Cardiac muscle cell (in vitro differentiated cells and primary cell): Measurements from ENCODE around the gene RENBP. TPM values are rescaled to one million over a fixed set of nuclear protein-coding genes. Genes with fewer than 3 reads are reported as not detected.

Source experiments
- DNase-seq, 2 donors: peaks; one replicate each; pipeline versions ENCODE4 v3.0.0 to v3.0.0-alpha.2; 2010 to 2017; ENCODE audit warnings: low read depth in 1 of 2, low spot score in 1 of 2
- H3K27ac ChIP-seq: fragments of 200-600 bp; sonication (generic); 2 replicates; pipeline ENCODE4 v1.5.1; 2016
- H3K27me3 ChIP-seq: fragments of 200-600 bp; sonication (generic); 2 replicates; pipeline ENCODE4 v1.6.0; 2016; ENCODE audit warnings: control low read depth
- H3K36me3 ChIP-seq: fragments of 200-600 bp; sonication (generic); 2 replicates; pipeline ENCODE4 v1.5.1; 2016; ENCODE audit warnings: control low read depth
- H3K4me1 ChIP-seq: fragments of 200-600 bp; sonication (generic); 2 replicates; pipeline ENCODE4 v1.8.1; 2017; ENCODE audit warnings: low read depth, mild to moderate bottlenecking, mixed run types
- H3K4me3 ChIP-seq: fragments of 200-600 bp; sonication (generic); 2 replicates; pipeline ENCODE4 v1.5.1; 2016; ENCODE audit warnings: mild to moderate bottlenecking
- H3K9me3 ChIP-seq: fragments of 200-600 bp; sonication (generic); 2 replicates; pipeline ENCODE4 v1.5.1; 2017; ENCODE audit warnings: low read depth, mild to moderate bottlenecking, control low read depth
- polyA plus RNA-seq: library from polyadenylated mRNA; unstranded; fragments of >200 nt; fragmentation: Nextera tagmentation; extraction: Ambion mirVana; gene quantifications from 2 replicates; pipeline ENCODE4 v1.2.1, GENCODE V29; 2016
- total RNA-seq: library from RNA; depleted of rRNA; stranded (reverse); fragments of >200 nt; gene quantifications from 2 replicates; pipeline ENCODE4 v1.2.3, GENCODE V29; 2016
- TF ChIP-seq, protein P1 (sequence below): IDR thresholded peaks from 2 replicates; pipeline ENCODE4 v1.5.1; 2012; ENCODE audit warnings: low read depth, mild to moderate bottlenecking, low read length

The RENBP gene
- total and polyA plus RNA-seq, 2 experiments from 2014 or later: 7.4 to 12.4 TPM

DNA sequence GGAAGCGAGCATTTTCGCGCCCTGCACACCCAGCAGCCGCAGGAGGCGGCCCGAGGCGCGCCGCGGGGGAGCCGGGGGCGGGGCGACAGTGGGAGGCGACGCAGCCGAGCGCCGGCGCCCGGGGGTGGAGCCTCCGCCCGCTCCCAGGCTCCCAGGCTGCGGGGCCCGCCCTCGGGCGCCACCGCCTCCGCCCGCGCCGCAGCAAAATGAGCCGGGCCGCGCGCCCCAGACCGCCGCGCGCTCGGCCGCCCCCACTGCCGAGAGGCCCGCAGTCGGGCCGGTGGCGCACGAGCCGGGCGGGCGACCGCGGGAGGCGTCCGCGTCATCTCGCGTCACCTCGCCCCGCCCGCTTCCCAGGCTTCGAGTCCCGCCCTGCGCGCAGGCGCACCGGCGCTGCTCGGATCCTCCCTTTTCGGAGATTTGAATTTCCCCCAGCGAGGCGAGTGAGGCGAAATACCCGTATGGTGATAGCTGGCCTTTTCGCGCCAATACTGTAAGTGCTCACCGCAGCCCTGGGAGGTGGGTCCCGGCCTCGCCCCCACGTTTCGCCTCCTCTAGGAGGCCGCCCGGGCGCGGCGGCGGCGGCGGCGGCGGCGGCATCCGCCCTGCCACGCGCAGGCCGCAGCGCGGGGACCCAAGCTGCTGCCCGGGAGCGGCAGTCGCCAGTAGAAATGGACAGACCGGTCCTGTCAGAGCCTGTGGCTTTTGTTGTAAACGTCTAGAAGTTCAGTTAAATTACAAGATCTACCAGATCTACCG, 28.1 kb upstream of the RENBP start, which contains the start of gene TMEM187:
TMEM187 (plus strand) TSS at position 387 of the 759 bp plus-strand sequence. CDS start 9,309 bp downstream, outside the sequence.
- Histone ChIP-seq H3K4me3 (peak within 1 kb of the TSS; percentile 77), H3K27me3 (no peaks in the 10 kb centered on the region), H3K4me1 (no peaks in the 10 kb centered on the region), H3K9me3 (no peaks in the 10 kb centered on the region), H3K27ac (peak within 1 kb of the TSS; percentile 100), H3K36me3 (peaks cover 2% of the 10 kb centered on the region)
- DNase-seq: peak; percentile 85 to 86
- TF ChIP-seq, protein P1, sequence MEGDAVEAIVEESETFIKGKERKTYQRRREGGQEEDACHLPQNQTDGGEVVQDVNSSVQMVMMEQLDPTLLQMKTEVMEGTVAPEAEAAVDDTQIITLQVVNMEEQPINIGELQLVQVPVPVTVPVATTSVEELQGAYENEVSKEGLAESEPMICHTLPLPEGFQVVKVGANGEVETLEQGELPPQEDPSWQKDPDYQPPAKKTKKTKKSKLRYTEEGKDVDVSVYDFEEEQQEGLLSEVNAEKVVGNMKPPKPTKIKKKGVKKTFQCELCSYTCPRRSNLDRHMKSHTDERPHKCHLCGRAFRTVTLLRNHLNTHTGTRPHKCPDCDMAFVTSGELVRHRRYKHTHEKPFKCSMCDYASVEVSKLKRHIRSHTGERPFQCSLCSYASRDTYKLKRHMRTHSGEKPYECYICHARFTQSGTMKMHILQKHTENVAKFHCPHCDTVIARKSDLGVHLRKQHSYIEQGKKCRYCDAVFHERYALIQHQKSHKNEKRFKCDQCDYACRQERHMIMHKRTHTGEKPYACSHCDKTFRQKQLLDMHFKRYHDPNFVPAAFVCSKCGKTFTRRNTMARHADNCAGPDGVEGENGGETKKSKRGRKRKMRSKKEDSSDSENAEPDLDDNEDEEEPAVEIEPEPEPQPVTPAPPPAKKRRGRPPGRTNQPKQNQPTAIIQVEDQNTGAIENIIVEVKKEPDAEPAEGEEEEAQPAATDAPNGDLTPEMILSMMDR: no peak

DNA sequence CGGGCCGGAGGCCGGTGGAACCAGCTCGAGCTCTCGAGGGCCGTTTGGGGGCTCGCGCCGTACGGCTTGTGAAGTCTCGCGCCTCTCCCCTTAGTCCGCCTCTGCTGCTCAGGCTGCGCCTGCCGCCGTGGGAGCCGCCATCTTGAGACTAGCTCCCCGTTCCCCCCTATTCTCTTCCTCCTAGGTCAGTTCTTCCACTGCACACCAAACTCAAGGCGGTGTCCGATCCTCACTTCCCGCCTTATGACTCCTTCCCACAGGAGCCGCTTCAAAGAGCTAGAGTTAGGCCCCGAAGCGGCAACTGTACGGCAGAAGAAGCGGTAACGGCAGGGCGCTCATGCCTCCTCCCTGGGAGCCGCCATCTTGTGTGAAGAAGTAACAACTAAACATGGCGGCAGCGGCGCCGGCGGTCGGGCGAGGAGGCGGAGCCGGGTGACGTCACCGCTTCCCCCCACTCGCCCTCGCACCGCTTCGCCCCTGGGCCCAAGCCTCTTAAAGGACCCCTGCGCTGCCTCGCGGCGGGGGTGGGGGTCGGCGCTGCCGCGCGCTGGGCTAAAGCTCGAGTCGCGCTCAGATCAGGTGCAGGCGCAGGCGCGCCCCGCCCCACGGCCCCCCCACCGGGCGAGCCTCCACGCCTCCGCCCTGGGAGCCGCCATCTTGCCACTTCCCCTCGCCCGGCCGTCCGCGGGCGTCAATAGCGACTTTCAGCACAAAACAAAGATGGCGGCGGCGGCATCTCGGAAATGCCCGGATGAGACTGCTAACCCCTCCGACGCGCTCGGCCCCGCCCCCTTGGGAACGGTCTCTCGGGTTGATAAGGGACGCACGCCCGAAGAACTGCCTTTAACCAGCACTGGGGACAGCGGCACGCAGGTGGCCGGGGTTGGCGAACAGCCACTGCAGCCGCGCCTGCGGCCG, 27.3 kb upstream of the RENBP start, which contains the start of gene HCFC1:
HCFC1 (minus strand) TSS at position 369 of the 918 bp plus-strand sequence. CDS start 978 bp downstream, outside the sequence.
- Histone ChIP-seq H3K27me3 (no peaks in the 10 kb centered on the region), H3K4me3 (peak within 1 kb of the TSS; percentile 77), H3K36me3 (peaks cover 2% of the 10 kb centered on the region), H3K9me3 (no peaks in the 10 kb centered on the region), H3K4me1 (no peaks in the 10 kb centered on the region), H3K27ac (peak within 1 kb of the TSS; percentile 100)
- TF ChIP-seq, protein P1: no peak
- DNase-seq: peak; percentile 89 to 92

DNA sequence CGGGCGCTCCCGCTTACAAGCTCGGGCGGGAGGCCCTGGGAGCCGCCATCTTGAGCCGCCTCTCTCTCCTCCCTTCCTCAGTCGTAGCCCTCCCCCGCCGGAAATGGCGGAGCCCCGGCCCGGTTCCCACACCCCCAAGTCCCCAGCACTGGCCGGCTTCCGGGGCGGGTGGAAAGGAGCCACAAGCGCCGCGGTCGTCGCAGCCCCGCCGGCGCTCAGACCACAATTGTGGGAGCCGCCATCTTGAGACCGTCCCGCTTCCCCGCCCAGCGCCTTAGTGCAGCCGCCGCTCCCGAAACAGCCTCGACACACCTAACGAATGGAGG, 26.6 kb upstream of the RENBP start:
- Histone ChIP-seq H3K27ac (peak overlapping the region; percentile 100), H3K27me3 (no peaks in the 10 kb centered on the region), H3K4me3 (peak overlapping the region; percentile 77), H3K4me1 (no peaks in the 10 kb centered on the region), H3K36me3 (peaks cover 2% of the 10 kb centered on the region), H3K9me3 (no peaks in the 10 kb centered on the region)
- DNase-seq: peak; percentile 89 to 92
- TF ChIP-seq, protein P1: no peak

DNA sequence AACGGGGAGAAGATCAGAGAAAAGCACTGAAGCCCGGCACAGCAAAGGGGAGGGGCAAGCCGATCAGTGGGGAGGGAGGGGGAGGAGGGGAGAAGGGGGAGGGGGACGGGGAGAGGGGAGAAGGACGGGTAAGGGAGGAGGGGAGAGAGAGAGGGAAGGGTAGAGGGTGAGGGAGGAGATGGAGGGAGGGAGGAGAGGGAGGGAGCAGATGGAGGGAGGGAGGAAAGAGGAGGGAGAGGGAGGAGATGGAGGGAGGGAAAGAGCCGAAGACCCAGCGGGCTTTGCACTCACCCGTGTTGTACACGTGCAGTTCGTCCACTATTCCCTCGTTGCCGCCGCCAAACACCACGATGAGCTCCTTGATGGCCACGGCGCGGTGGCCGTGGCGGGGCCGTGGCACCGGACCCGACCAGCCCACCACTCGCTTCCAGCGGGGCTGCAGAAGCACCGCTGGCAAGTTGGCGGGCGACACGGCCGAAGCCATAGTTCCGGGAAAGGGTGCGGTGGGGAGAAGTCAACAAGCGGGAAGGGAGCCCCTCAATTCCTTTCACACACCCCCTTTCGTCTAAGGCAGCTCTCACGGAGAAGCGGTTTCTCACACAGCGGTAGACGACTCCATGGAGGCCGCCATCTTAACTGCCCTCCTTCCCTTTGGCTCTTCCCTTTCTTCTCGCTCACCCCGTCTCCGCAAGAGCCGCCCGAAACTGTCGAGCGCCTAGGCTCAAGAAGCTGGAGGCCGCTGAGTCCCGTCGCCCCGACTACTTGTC, 26.1 kb upstream of the RENBP start:
- Histone ChIP-seq H3K27me3 (no peaks in the 10 kb centered on the region), H3K9me3 (no peaks in the 10 kb centered on the region), H3K36me3 (peaks cover 2% of the 10 kb centered on the region), H3K4me1 (no peaks in the 10 kb centered on the region), H3K27ac (peak overlapping the region; percentile 100), H3K4me3 (peak overlapping the region; percentile 77)
- DNase-seq: peak; percentile 47 to 78
- TF ChIP-seq, protein P1: no peak

DNA sequence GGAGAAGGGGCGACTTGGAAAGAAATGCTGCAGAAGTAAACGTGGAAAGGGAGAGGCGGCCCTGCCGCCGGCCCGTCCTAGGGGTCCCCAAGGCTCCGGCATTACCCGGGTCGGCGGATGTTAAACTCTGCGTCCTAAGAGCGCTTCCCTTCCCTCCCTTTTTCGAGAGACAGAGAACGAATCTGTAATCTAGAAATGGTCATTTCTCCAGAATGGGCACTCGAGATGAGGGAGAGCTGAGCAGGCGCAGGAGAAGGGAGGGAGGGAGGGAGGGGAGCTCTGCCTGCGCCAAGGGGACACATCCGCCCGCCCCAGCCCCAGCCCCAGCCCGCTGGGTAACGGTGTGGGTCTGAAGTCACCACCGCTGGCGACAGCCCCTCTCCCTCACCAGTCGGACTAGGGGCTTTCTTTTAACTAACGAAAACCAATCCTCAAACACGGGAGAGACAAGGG, 25.5 kb upstream of the RENBP start:
- peaks cover 2% of the 10 kb centered on the region for H3K36me3 ChIP-seq
- no peaks in the 10 kb centered on the region for H3K9me3 ChIP-seq
- H3K4me3 ChIP-seq: peak overlapping the region; percentile 77
- H3K4me1 ChIP-seq: no peaks in the 10 kb centered on the region
- no peaks in the 10 kb centered on the region for H3K27me3 ChIP-seq
- peak overlapping the region; percentile 100 for H3K27ac ChIP-seq
- TF ChIP-seq, protein P1: no peak
- no peak for DNase-seq
